VCaP (cell line): ENCODE measurements around the gene UHRF1.
A peak's percentile ranks its signal among the peaks of the same experiment; 100 is the strongest.

Experiments
- H3K27ac ChIP-seq: fragments of 450-650 bp; 2 replicates; pipeline ENCODE4 v1.5.1; 2017
- CTCF ChIP-seq: fragments of 450-650 bp; conservative IDR thresholded peaks from 2 replicates; pipeline ENCODE4 v1.5.1; 2017; ENCODE audit warnings: mild to moderate bottlenecking, moderate library complexity

The UHRF1 gene

GRCh38 chr19:4909156-4909896, at the start of gene UHRF1:
Gene UHRF1, plus strand, starts transcription at chr19:4909501. Its CDS starts 1,385 bp downstream, at chr19:4910886.
- H3K27ac ChIP-seq = peak within 1 kb of the TSS; percentile 55; the same call in 1 of the 2 replicates

GRCh38 chr19:4859697-4860096, 49.6 kb upstream of the UHRF1 start:
- no peak for TF ChIP-seq CTCF
- peak overlapping the region; percentile 79; the same call in 1 of the 2 replicates for H3K27ac ChIP-seq

More at GRCh38 chr19:4909156-4909896, at the start of gene UHRF1:
- TF ChIP-seq CTCF = no peak

- no peak for TF ChIP-seq CTCF
- H3K27ac ChIP-seq = peak overlapping the region; percentile 79
These were observed 48.2 kb upstream of the UHRF1 start for GRCh38 chr19:4861147-4861546.

GRCh38 chr19:4866595-4867424, 42.5 kb upstream of the UHRF1 start:
- peak overlapping the region; percentile 60; the same call in 1 of the 2 replicates for H3K27ac ChIP-seq
- no peak for TF ChIP-seq CTCF

- TF ChIP-seq CTCF = no peak
- H3K27ac ChIP-seq = peak within 1 kb of the TSS; percentile 60; the same call in 1 of the 2 replicates
These were observed 41.6 kb upstream of the UHRF1 start, which contains the start of gene PLIN3 for GRCh38 chr19:4867534-4868285. Gene PLIN3, minus strand, starts transcription at chr19:4867667. Its CDS starts 6,273 bp downstream, at chr19:4861394.

GRCh38 chr19:4868286-4868834, 40.9 kb upstream of the UHRF1 start:
- peak overlapping the region; percentile 60; the same call in 1 of the 2 replicates for H3K27ac ChIP-seq

More at GRCh38 chr19:4868286-4868834, 40.9 kb upstream of the UHRF1 start:
- no peak for TF ChIP-seq CTCF
